GF-D8 (cell line): ENCODE measurements around the gene C16orf82.
"Not testable (repeated sequence)": the region's sequence is repeated elsewhere in the genome, so short reads cannot be mapped to it uniquely, and the experiment has no call there.

Source experiments
- DNase-seq: peaks from one replicate; lab custom pipeline; 2025; lab: John Stamatoyannopoulos, UW

Gene C16orf82

GRCh38 chr16:27066668-27067537 lies at the start of gene C16orf82:
TSS of gene C16orf82 (plus strand) at chr16:27066927.
- no peak for DNase-seq

GRCh38 chr16:27020031-27020430 lies 46.7 kb upstream of the C16orf82 start:
- no peak for DNase-seq

GRCh38 chr16:27024010-27024409 lies 42.7 kb upstream of the C16orf82 start:
- no peak for DNase-seq

- DNase-seq, result no peak
Measured at GRCh38 chr16:27025581-27025980, 41.1 kb upstream of the C16orf82 start.

GRCh38 chr16:27027971-27028370 lies 38.8 kb upstream of the C16orf82 start:
- no peak for DNase-seq

- no peak for DNase-seq
Measured at GRCh38 chr16:27028591-27029110, 38.1 kb upstream of the C16orf82 start.

GRCh38 chr16:27029525-27029924 lies 37.2 kb upstream of the C16orf82 start:
- DNase-seq, result no peak

- DNase-seq, result no peak
Measured at GRCh38 chr16:27033281-27033979, 33.3 kb upstream of the C16orf82 start.

- DNase-seq, result no peak
Measured at GRCh38 chr16:27040732-27041131, 26.0 kb upstream of the C16orf82 start.

GRCh38 chr16:27046958-27047518 lies 19.7 kb upstream of the C16orf82 start:
- DNase-seq, result no peak

- no peak for DNase-seq
Measured at GRCh38 chr16:27048316-27048715, 18.4 kb upstream of the C16orf82 start.

- DNase-seq, result no peak
Measured at GRCh38 chr16:27049117-27049516, 17.6 kb upstream of the C16orf82 start.

- no peak for DNase-seq
Measured at GRCh38 chr16:27052007-27052406, 14.7 kb upstream of the C16orf82 start.

- DNase-seq, result no peak
Measured at GRCh38 chr16:27053996-27054395, 12.7 kb upstream of the C16orf82 start.

- DNase-seq, result no peak
Measured at GRCh38 chr16:27058299-27058698, 8.4 kb upstream of the C16orf82 start.

- no peak for DNase-seq
Measured at GRCh38 chr16:27070776-27071175, 4.0 kb downstream of the C16orf82 start.

- no peak for DNase-seq
Measured at GRCh38 chr16:27073733-27074132, 7.0 kb downstream of the C16orf82 start.

- DNase-seq, result no peak
Measured at GRCh38 chr16:27080895-27081294, 14.2 kb downstream of the C16orf82 start.

GRCh38 chr16:27083861-27084261 lies 17.1 kb downstream of the C16orf82 start:
- no peak for DNase-seq

GRCh38 chr16:27084307-27085028 lies 17.7 kb downstream of the C16orf82 start:
- DNase-seq, result no peak

- DNase-seq, result no peak
Measured at GRCh38 chr16:27085182-27085581, 18.5 kb downstream of the C16orf82 start.

- DNase-seq, result not testable (repeated sequence)
Measured at GRCh38 chr16:27086031-27086430, 19.3 kb downstream of the C16orf82 start.
